ENCODE data around the gene ACSS2. TPM values are rescaled to one million over a fixed set of nuclear protein-coding genes. Genes with fewer than 3 reads are reported as not detected.
A peak's percentile ranks its signal among the peaks of the same experiment; 100 is the strongest.

Gene ACSS2
- total and polyA plus RNA-seq, 10 of the 15 experiments (the other 5 are each of a cell fraction or from before 2014, with no cell fraction given), result 2.8 to 37.2 (median 24.2) TPM

DNA sequence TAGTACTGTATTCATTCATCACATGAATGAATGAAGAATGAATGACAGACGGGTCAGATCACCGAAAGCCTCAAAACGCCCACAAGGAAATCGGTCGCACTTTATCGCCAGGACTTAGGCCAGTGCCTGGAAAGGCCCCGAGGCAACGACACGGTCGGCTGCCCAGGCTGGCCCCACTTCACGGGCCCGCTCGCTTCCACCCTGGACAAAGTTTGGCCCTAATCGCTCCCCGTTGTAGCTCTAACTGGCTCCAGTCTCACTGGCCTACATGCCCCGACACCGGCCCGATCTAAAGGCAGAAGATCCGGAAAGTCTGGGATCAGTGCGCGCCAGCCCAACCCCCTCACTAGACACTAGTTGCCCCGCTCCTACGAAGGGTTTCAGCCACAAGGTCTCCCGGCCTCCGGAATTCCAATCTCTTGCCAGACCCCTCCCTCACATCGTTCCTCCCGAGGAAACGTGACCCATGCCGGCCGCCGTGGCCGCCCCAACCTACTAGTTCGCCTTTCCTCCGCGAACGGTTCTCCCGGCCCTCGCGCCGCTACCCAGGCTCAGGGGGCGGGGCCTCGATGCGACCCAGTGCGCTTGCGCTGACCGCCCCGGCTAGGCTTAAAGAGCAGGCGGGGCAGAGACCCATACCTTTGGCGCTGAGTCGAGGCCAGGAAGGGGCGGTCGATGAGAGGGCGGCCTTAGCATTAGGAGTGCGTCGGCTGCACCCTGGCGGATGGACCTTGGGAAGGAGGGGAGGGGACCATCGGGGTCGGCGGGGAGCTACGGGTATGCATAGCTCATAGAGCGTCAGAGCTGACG is 79.0 kb downstream of the ACSS2 start, which contains the start of the genes GSS and MYH7B (continued):
- TF ChIP-seq, protein P1, sequence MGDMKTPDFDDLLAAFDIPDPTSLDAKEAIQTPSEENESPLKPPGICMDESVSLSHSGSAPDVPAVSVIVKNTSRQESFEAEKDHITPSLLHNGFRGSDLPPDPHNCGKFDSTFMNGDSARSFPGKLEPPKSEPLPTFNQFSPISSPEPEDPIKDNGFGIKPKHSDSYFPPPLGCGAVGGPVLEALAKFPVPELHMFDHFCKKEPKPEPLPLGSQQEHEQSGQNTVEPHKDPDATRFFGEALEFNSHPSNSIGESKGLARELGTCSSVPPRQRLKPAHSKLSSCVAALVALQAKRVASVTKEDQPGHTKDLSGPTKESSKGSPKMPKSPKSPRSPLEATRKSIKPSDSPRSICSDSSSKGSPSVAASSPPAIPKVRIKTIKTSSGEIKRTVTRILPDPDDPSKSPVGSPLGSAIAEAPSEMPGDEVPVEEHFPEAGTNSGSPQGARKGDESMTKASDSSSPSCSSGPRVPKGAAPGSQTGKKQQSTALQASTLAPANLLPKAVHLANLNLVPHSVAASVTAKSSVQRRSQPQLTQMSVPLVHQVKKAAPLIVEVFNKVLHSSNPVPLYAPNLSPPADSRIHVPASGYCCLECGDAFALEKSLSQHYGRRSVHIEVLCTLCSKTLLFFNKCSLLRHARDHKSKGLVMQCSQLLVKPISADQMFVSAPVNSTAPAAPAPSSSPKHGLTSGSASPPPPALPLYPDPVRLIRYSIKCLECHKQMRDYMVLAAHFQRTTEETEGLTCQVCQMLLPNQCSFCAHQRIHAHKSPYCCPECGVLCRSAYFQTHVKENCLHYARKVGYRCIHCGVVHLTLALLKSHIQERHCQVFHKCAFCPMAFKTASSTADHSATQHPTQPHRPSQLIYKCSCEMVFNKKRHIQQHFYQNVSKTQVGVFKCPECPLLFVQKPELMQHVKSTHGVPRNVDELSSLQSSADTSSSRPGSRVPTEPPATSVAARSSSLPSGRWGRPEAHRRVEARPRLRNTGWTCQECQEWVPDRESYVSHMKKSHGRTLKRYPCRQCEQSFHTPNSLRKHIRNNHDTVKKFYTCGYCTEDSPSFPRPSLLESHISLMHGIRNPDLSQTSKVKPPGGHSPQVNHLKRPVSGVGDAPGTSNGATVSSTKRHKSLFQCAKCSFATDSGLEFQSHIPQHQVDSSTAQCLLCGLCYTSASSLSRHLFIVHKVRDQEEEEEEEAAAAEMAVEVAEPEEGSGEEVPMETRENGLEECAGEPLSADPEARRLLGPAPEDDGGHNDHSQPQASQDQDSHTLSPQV (IDR thresholded peaks at IDR 0.05), result no peak
- TF ChIP-seq ZNF24 (IDR thresholded peaks at IDR 0.05) (peak; percentile 88), RAD21 (IDR thresholded peaks at IDR 0.05; ENCODE audit: insufficient read depth, low read depth, low read length) (peak; percentile 62), DPF2 (IDR thresholded peaks at IDR 0.05) (peak; percentile 43; the same call in 1 of the 2 replicates), RB1 (IDR thresholded peaks at IDR 0.05; ENCODE audit: borderline replicate concordance) (peak; percentile 48; the same call in 1 of the 2 replicates), CHD2 (IDR thresholded peaks at IDR 0.05; ENCODE audit: borderline replicate concordance, low read depth, low read length) (peak; percentile 71; the same call in 1 of the 2 replicates), SMC3 (IDR thresholded peaks at IDR 0.05; ENCODE audit: borderline replicate concordance, low read length) (peak; percentile 33; the same call in 1 of the 2 replicates), POU2F2 (IDR thresholded peaks at IDR 0.05; ENCODE audit: borderline replicate concordance, low read depth, low read length) (peak; percentile 55; the same call in 1 of the 3 replicates), MTA3 (IDR thresholded peaks at IDR 0.05; ENCODE audit: borderline replicate concordance, low read length) (no peak), CHD1 (IDR thresholded peaks at IDR 0.05; ENCODE audit: low read depth, low read length) (no peak), NFYA (IDR thresholded peaks at IDR 0.05; ENCODE audit: borderline replicate concordance, low read depth, low read length) (no peak)
- TF ChIP-seq, protein P2, sequence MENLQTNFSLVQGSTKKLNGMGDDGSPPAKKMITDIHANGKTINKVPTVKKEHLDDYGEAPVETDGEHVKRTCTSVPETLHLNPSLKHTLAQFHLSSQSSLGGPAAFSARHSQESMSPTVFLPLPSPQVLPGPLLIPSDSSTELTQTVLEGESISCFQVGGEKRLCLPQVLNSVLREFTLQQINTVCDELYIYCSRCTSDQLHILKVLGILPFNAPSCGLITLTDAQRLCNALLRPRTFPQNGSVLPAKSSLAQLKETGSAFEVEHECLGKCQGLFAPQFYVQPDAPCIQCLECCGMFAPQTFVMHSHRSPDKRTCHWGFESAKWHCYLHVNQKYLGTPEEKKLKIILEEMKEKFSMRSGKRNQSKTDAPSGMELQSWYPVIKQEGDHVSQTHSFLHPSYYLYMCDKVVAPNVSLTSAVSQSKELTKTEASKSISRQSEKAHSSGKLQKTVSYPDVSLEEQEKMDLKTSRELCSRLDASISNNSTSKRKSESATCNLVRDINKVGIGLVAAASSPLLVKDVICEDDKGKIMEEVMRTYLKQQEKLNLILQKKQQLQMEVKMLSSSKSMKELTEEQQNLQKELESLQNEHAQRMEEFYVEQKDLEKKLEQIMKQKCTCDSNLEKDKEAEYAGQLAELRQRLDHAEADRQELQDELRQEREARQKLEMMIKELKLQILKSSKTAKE (IDR thresholded peaks at IDR 0.05; ENCODE audit: low read depth, poor library complexity, severe bottlenecking), result no peak

Measured in GM12878 (cell line).